SK-N-SH (cell line): ENCODE data around the gene WDR91. TPM values are rescaled to one million over a fixed set of nuclear protein-coding genes. Genes with fewer than 3 reads are reported as not detected.

Experiments
- CTCF ChIA-PET: fragments of 300-600, 350-600 bp; formaldehyde crosslinking; extraction: SDS; loops from one replicate; lab custom pipeline; 2021; lab: Yijun Ruan, JAX
- POLR2A ChIA-PET: fragments of 350-600 bp; sonication (Branson Sonifier 250); formaldehyde crosslinking; extraction: SDS; loops from one replicate; lab custom pipeline; 2020; ENCODE audit warnings: antibody characterized with exemption, inconsistent platforms; lab: Yijun Ruan, JAX
- DNase-seq: peaks from one replicate; pipeline ENCODE4 v3.0.0; 2012
- H2AFZ ChIP-seq: fragments of 200-600 bp; sonication (generic); 2 replicates; pipeline ENCODE4 v1.8.1; 2016; ENCODE audit warnings: antibody characterized with exemption, mild to moderate bottlenecking, low read depth
- H3F3A ChIP-seq: fragments of 200-600 bp; sonication (generic); replicated peaks from 2 replicates; pipeline ENCODE3; 2016; ENCODE audit warnings: antibody characterized with exemption, mild to moderate bottlenecking; ENCODE audit not compliant: insufficient read depth
- H3K27ac ChIP-seq, 2 experiments: fragments of 200-500 bp in 1 of 2; fragments of 200-600 bp in 1 of 2; sonication (Bioruptor generic) in 1 of 2; sonication (generic), shearing (Covaris generic) in 1 of 2; 2 replicates each; pipeline versions ENCODE4 v1.5.1 to v1.6.1; 2014 to 2016; ENCODE audit warnings: low read depth in 2 of 2, inconsistent platforms in 1 of 2, low read length in 1 of 2, mild to moderate bottlenecking in 1 of 2, mixed read lengths in 1 of 2
- H3K27me3 ChIP-seq: fragments of 200-600 bp; sonication (generic), shearing (Covaris generic); 2 replicates; pipeline ENCODE4 v1.6.1; 2016; ENCODE audit warnings: mixed run types; ENCODE audit not compliant: insufficient read depth
- H3K36me3 ChIP-seq, 2 experiments: fragments of 200-500 bp in 1 of 2; fragments of 200-600 bp in 1 of 2; sonication (Bioruptor generic) in 1 of 2; sonication (generic) in 1 of 2; replicated peaks in 1 of 2; 2 replicates each; pipeline versions ENCODE3 to v1.5.1; 2014 to 2016; ENCODE audit warnings: low read length in 1 of 2, mild to moderate bottlenecking in 1 of 2; ENCODE audit not compliant: insufficient read depth in 2 of 2, control insufficient read depth in 1 of 2
- H3K4me1 ChIP-seq, 2 experiments: fragments of 200-500 bp in 1 of 2; fragments of 200-600 bp in 1 of 2; sonication (Bioruptor generic) in 1 of 2; sonication (generic), shearing (Covaris generic) in 1 of 2; 2 replicates each; pipeline versions ENCODE4 v1.5.1 to v1.6.1; 2014 to 2016; ENCODE audit warnings: low read depth in 1 of 2, low read length in 1 of 2, mixed run types in 1 of 2; ENCODE audit not compliant: insufficient read depth in 2 of 2, control insufficient read depth in 1 of 2
- H3K4me2 ChIP-seq: fragments of 200-600 bp; sonication (generic), shearing (Covaris generic); 2 replicates; pipeline ENCODE4 v1.6.1; 2017; ENCODE audit warnings: mixed run types
- H3K4me3 ChIP-seq, 2 experiments: fragments of 200-500 bp in 1 of 2; fragments of 200-600 bp in 1 of 2; sonication (Bioruptor generic) in 1 of 2; sonication (generic), shearing (Covaris generic) in 1 of 2; 2 replicates each; pipeline versions ENCODE4 v1.5.1 to v1.8.1; 2014 to 2016; ENCODE audit warnings: low read depth in 2 of 2, inconsistent platforms in 1 of 2, low read length in 1 of 2, mild to moderate bottlenecking in 1 of 2, mixed read lengths in 1 of 2, moderate library complexity in 1 of 2
- H3K79me2 ChIP-seq: fragments of 200-600 bp; sonication (generic); 2 replicates; pipeline ENCODE4 v1.8.1; 2017; ENCODE audit warnings: mild to moderate bottlenecking; ENCODE audit not compliant: insufficient read depth
- H3K9ac ChIP-seq: fragments of 200-600 bp; sonication (generic); 2 replicates; pipeline ENCODE4 v1.6.1; 2017; ENCODE audit warnings: mixed run types
- H3K9me2 ChIP-seq: fragments of 200-600 bp; sonication (generic); 2 replicates; pipeline ENCODE4 v1.6.1; 2017; ENCODE audit warnings: mixed run types
- H3K9me3 ChIP-seq: fragments of 200-600 bp; sonication (generic); 2 replicates; pipeline ENCODE4 v1.6.1; 2017; ENCODE audit warnings: mixed run types, mild to moderate bottlenecking, moderate library complexity
- H4K20me1 ChIP-seq: fragments of 200-600 bp; sonication (generic); 2 replicates; pipeline ENCODE4 v1.6.1; 2017; ENCODE audit warnings: mild to moderate bottlenecking, mixed run types; ENCODE audit not compliant: insufficient read depth
- CHD2 ChIP-seq: fragments of 150-350 bp; IDR thresholded peaks from 2 replicates; pipeline ENCODE4 v1.6.1; 2018; ENCODE audit warnings: low read length; ENCODE audit not compliant: partially characterized antibody
- CTCF ChIP-seq: fragments of 200-600 bp; sonication (generic); IDR thresholded peaks from 2 replicates; pipeline ENCODE4 v1.6.1; 2017; ENCODE audit warnings: antibody characterized with exemption, mild to moderate bottlenecking, moderate library complexity
- EZH2phosphoT487 ChIP-seq: fragments of 200-600 bp; sonication (generic); IDR thresholded peaks from 2 replicates; pipeline ENCODE4 v1.6.1; 2017; ENCODE audit warnings: low read depth, mixed run types, mild to moderate bottlenecking, antibody characterized with exemption, moderate library complexity, borderline replicate concordance
- FOSL2 ChIP-seq: IDR thresholded peaks from 2 replicates; pipeline ENCODE4 v1.4.0; 2012; ENCODE audit warnings: low read depth, mild to moderate bottlenecking, moderate library complexity, borderline replicate concordance
- FOXJ3 ChIP-seq: sonication (generic); formaldehyde crosslinking; IDR thresholded peaks from 2 replicates; pipeline ENCODE4 v1.5.1; 2020; ENCODE audit warnings: mild to moderate bottlenecking, missing genetic modification reagents
- GABPA ChIP-seq: IDR thresholded peaks from 2 replicates; pipeline ENCODE4 v1.4.0; 2012; ENCODE audit warnings: low read depth, mild to moderate bottlenecking
- GATA2 ChIP-seq: sonication (generic); formaldehyde crosslinking; IDR thresholded peaks from 2 replicates; pipeline ENCODE4 v1.5.0; 2020; ENCODE audit warnings: mild to moderate bottlenecking, missing genetic modification reagents
- JUND ChIP-seq: IDR thresholded peaks from 2 replicates; pipeline ENCODE4 v1.4.0; 2012
- MAX ChIP-seq: IDR thresholded peaks from 2 replicates; pipeline ENCODE4 v1.4.0; 2012; ENCODE audit warnings: low read depth
- MXI1 ChIP-seq: IDR thresholded peaks from 2 replicates; pipeline ENCODE4 v1.6.1; 2012; ENCODE audit warnings: mild to moderate bottlenecking, low read depth, low read length, improper control_type of control experiment
- NFIC ChIP-seq: IDR thresholded peaks from 2 replicates; pipeline ENCODE4 v1.4.0; 2012; ENCODE audit warnings: borderline replicate concordance
- PBX3 ChIP-seq: IDR thresholded peaks from 2 replicates; pipeline ENCODE4; 2012
- POLR2AphosphoS5 ChIP-seq: IDR thresholded peaks from 2 replicates; pipeline ENCODE4 v1.6.1; 2012; ENCODE audit warnings: low read depth, low read length
- RAD21 ChIP-seq: IDR thresholded peaks from 2 replicates; pipeline ENCODE4 v1.6.1; 2012; ENCODE audit warnings: mild to moderate bottlenecking, low read length
- RCOR1 ChIP-seq: fragments of 150-350 bp; IDR thresholded peaks from 2 replicates; pipeline ENCODE4 v1.6.1; 2017; ENCODE audit warnings: antibody characterized with exemption, low read length
- REST ChIP-seq: IDR thresholded peaks from 2 replicates; pipeline ENCODE4 v1.6.1; 2012; ENCODE audit warnings: mild to moderate bottlenecking, low read depth, low read length, moderate library complexity
- RFX5 ChIP-seq: IDR thresholded peaks from 2 replicates; pipeline ENCODE4 v1.6.1; 2012; ENCODE audit warnings: mild to moderate bottlenecking, improper control_type of control experiment, low read length
- RXRA ChIP-seq: IDR thresholded peaks from 2 replicates; pipeline ENCODE4 v1.4.0; 2012; ENCODE audit warnings: low read depth, mild to moderate bottlenecking, borderline replicate concordance
- SMC3 ChIP-seq: IDR thresholded peaks from 2 replicates; pipeline ENCODE4 v1.6.1; 2012; ENCODE audit warnings: low read depth, low read length, improper control_type of control experiment
- TCF12 ChIP-seq: IDR thresholded peaks from 2 replicates; pipeline ENCODE4 v1.4.0; 2012
- YY1 ChIP-seq: IDR thresholded peaks from 2 replicates; pipeline ENCODE4 v1.4.0; 2012; ENCODE audit warnings: low read depth, mild to moderate bottlenecking
- WGBS: methylation state at CpG from one replicate; pipeline ENCODE4 v1.1.6; 2017; ENCODE audit warnings: low lambda C conversion rate; 5-methylcytosine and 5-hydroxymethylcytosine counted together
- polyA plus RNA-seq, 3 experiments: library from polyadenylated mRNA; depleted of rRNA; stranded (reverse); fragments of >200 nt; gene quantifications; 2 replicates each; pipeline ENCODE4 v1.2.3, GENCODE V29; 2012

Gene WDR91
- polyA plus RNA-seq, 1 of the 3 experiments (the other 2 are of a cell fraction) = 8.4 TPM

- Histone ChIP-seq H3K79me2 (no peaks in the 10 kb centered on the region), H3K36me3 (no peaks in the 10 kb centered on the region), H3K4me2 (no peak overlapping the region), H2AFZ (no peak overlapping the region), H3K4me1 (no peaks in the 10 kb centered on the region), H3F3A (no peaks in the 10 kb centered on the region), H3K9me3 (no peaks in the 10 kb centered on the region), H3K4me3 (no peak overlapping the region), H3K9ac (no peak overlapping the region), H3K9me2 (no peaks in the 10 kb centered on the region), H3K27ac (no peak overlapping the region)
- POLR2A ChIA-PET = no interaction called here
- no peak for DNase-seq
- TF ChIP-seq RAD21 (no peak), POLR2AphosphoS5 (no peak), CHD2 (no peak), FOXJ3 (CRISPR knock-in tag) (no peak), JUND (no peak)
- TF ChIP-seq, all 33 proteins: peak for 0
- no peaks in the 10 kb centered on the region for H4K20me1 ChIP-seq
- 80% methylated on average over 5 of the region's 5 CpGs for WGBS
- H3K27me3 ChIP-seq = no peaks in the 10 kb centered on the region
- CTCF ChIA-PET = interaction anchor here (1.3 to 1.7 kb wide), 2 partner anchors 11 to 45 kb away, joined by 5 to 8 read pairs; no protein-coding TSS in a partner anchor
Observed at GRCh38 chr7:135235841-135236240, 24.5 kb upstream of the WDR91 start.

- Histone ChIP-seq H3K9ac (no peak overlapping the region), H3K4me3 (no peak overlapping the region), H3K79me2 (no peaks in the 10 kb centered on the region), H3K9me3 (no peaks in the 10 kb centered on the region), H3K9me2 (no peaks in the 10 kb centered on the region), H3K36me3 (no peaks in the 10 kb centered on the region), H3F3A (no peaks in the 10 kb centered on the region), H2AFZ (no peak overlapping the region), H4K20me1 (no peaks in the 10 kb centered on the region), H3K27ac (no peak overlapping the region)
- DNase-seq = no peak
- CTCF ChIA-PET = interaction anchor here (1.0 to 1.7 kb wide), 3 partner anchors 10 to 47 kb away, joined by 3 to 8 read pairs (median 5); no protein-coding TSS in a partner anchor
- no peak for TF ChIP-seq CTCF
- no peak for TF ChIP-seq YY1
- TF ChIP-seq TCF12 = no peak
- no peak for TF ChIP-seq RCOR1
- TF ChIP-seq REST = no peak
- TF ChIP-seq MAX = no peak
- TF ChIP-seq PBX3 = no peak
- no peak for TF ChIP-seq RFX5
- TF ChIP-seq FOXJ3 (CRISPR knock-in tag) = no peak
- TF ChIP-seq FOSL2 = no peak
- TF ChIP-seq MXI1 = no peak
- TF ChIP-seq NFIC = no peak
- TF ChIP-seq CHD2 = no peak
- no peak for TF ChIP-seq GABPA
- no peak for TF ChIP-seq GATA2 (CRISPR knock-in tag)
- TF ChIP-seq POLR2AphosphoS5 = no peak
- TF ChIP-seq RXRA = no peak
- TF ChIP-seq EZH2phosphoT487 = no peak
- no peak for TF ChIP-seq SMC3
- TF ChIP-seq, all 33 proteins: peak for 0
- H3K4me2 ChIP-seq = no peak overlapping the region
- POLR2A ChIA-PET = no interaction called here
- 34% methylated on average over 4 of the region's 4 CpGs for WGBS
- H3K4me1 ChIP-seq = no peaks in the 10 kb centered on the region
- no peaks in the 10 kb centered on the region for H3K27me3 ChIP-seq
Observed at GRCh38 chr7:135234727-135235126, 23.4 kb upstream of the WDR91 start.
